Keratinocyte (primary cell): ENCODE results near the gene IVNS1ABP. TPM values are rescaled to one million over a fixed set of nuclear protein-coding genes. Genes with fewer than 3 reads are reported as not detected.

ENCODE experiments used
- DNase-seq: peaks from one replicate; pipeline ENCODE4 v3.0.0-alpha.2; 2011; ENCODE audit warnings: low read depth, missing footprints, low spot score
- FAIRE-seq: peaks from 2 replicates; lab custom pipeline; 2011; peaks lifted over from hg19 to GRCh38; lab: Jason Lieb, UNC
- H2AFZ ChIP-seq: 2 replicates; pipeline ENCODE4 v1.6.0; 2012; ENCODE audit warnings: low read length, control low read depth, inconsistent platforms; ENCODE audit not compliant: control insufficient read depth
- H3K27ac ChIP-seq: 2 replicates; pipeline ENCODE4 v1.5.1; 2011; ENCODE audit warnings: low read length; ENCODE audit not compliant: control insufficient read depth, insufficient read depth
- H3K27me3 ChIP-seq: 3 replicates; pipeline ENCODE4 v1.6.0; 2011; ENCODE audit warnings: low read length; ENCODE audit not compliant: control insufficient read depth, insufficient read depth; ENCODE audit errors: extremely low read depth
- H3K36me3 ChIP-seq, 2 experiments: 2 replicates in 1 of 2; 3 replicates in 1 of 2; pipeline ENCODE4 v1.5.1; 2011; ENCODE audit warnings: low read length in 2 of 2, mild to moderate bottlenecking in 1 of 2; ENCODE audit not compliant: control insufficient read depth in 2 of 2, insufficient read depth in 2 of 2; ENCODE audit errors: extremely low read depth in 1 of 2
- H3K4me1 ChIP-seq: 3 replicates; pipeline ENCODE4 v1.5.1; 2011; ENCODE audit warnings: low read length; ENCODE audit not compliant: control insufficient read depth, insufficient read depth; ENCODE audit errors: extremely low read depth
- H3K4me2 ChIP-seq: 3 replicates; pipeline ENCODE4 v1.6.0; 2011; ENCODE audit warnings: low read depth, low read length; ENCODE audit not compliant: control insufficient read depth, insufficient read depth; ENCODE audit errors: extremely low read depth
- H3K4me3 ChIP-seq, 3 experiments: fragments of 200-600 bp in 1 of 3; sonication (generic) in 1 of 3; 2 replicates in 2 of 3; 3 replicates in 1 of 3; pipeline ENCODE4 v1.5.1; 2011 to 2016; ENCODE audit warnings: low read length in 3 of 3, mild to moderate bottlenecking in 3 of 3, control low read depth in 2 of 3, inconsistent platforms in 1 of 3, low read depth in 1 of 3, mixed read lengths in 1 of 3, mixed run types in 1 of 3, moderate library complexity in 1 of 3; ENCODE audit not compliant: control insufficient read depth in 2 of 3, insufficient read depth in 2 of 3; ENCODE audit errors: extremely low read depth in 1 of 3
- H3K79me2 ChIP-seq: 2 replicates; pipeline ENCODE4 v1.6.0; 2012; ENCODE audit warnings: low read length; ENCODE audit not compliant: control insufficient read depth, insufficient read depth
- H3K9ac ChIP-seq: 3 replicates; pipeline ENCODE4 v1.6.0; 2011; ENCODE audit warnings: low read length; ENCODE audit not compliant: control insufficient read depth, insufficient read depth; ENCODE audit errors: extremely low read depth
- H3K9me1 ChIP-seq: 3 replicates; pipeline ENCODE4 v1.6.0; 2011; ENCODE audit warnings: low read length; ENCODE audit not compliant: control insufficient read depth, insufficient read depth; ENCODE audit errors: extremely low read depth
- H3K9me3 ChIP-seq: 2 replicates; pipeline ENCODE4 v1.5.1; 2012; ENCODE audit warnings: low read depth, low read length; ENCODE audit not compliant: control insufficient read depth
- H4K20me1 ChIP-seq: 3 replicates; pipeline ENCODE4 v1.6.0; 2011; ENCODE audit warnings: low read length; ENCODE audit not compliant: control insufficient read depth, insufficient read depth; ENCODE audit errors: extremely low read depth
- CTCF ChIP-seq, 3 experiments: IDR thresholded peaks in 1 of 3; conservative IDR thresholded peaks in 1 of 3; optimal IDR thresholded peaks in 1 of 3; 2 replicates in 2 of 3; 3 replicates in 1 of 3; pipeline versions ENCODE3 to v1.5.1; 2011; ENCODE audit warnings: low read length in 3 of 3, mild to moderate bottlenecking in 3 of 3, moderate library complexity in 2 of 3, control low read depth in 1 of 3, inconsistent platforms in 1 of 3; ENCODE audit not compliant: insufficient read depth in 2 of 3; ENCODE audit errors: extremely low read depth in 1 of 3
- EZH2 ChIP-seq: IDR thresholded peaks from one replicate; pipeline ENCODE4 v1.6.1; 2012; ENCODE audit warnings: inconsistent platforms, mild to moderate bottlenecking, low read length, moderate library complexity
- dilution Hi-C: fragments of 300-500 bp; cut with MboI; formaldehyde crosslinking; loops from one replicate; pipeline ENCODE4 v1.7.0; 2020; ENCODE audit warnings: low sequenced_read_pairs; ENCODE audit not compliant: extremely low pct_ligation_motif_present
- polyA plus RNA-seq, 5 experiments: library from polyadenylated mRNA; depleted of rRNA in 3 of 5; stranded (reverse) in 3 of 5; stranded (forward) in 1 of 5; unstranded in 1 of 5; fragments of >200 nt; gene quantifications; 1 replicate in 1 of 5; 2 replicates in 3 of 5; 3 replicates in 1 of 5; pipeline versions ENCODE4 v1.2.1 to v1.2.3, GENCODE V29; 2011 to 2012; ENCODE audit warnings: missing spikeins in 2 of 5, low read depth in 1 of 5, low replicate concordance in 1 of 5

IVNS1ABP gene
- polyA plus RNA-seq, 1 donor (not counting 4 experiments of a cell fraction or from before 2014, with no cell fraction given) = 162 TPM

- DNase-seq (no peak), FAIRE-seq (no peak)
- Histone ChIP-seq H3K4me1 (no peaks in the 10 kb centered on the region), H3K27ac (no peak overlapping the region), H3K4me2 (no peak overlapping the region), H3K9ac (no peak overlapping the region), H4K20me1 (no peaks in the 10 kb centered on the region), H3K27me3 (no peaks in the 10 kb centered on the region), H3K4me3 (no peak overlapping the region), H3K9me1 (no peaks in the 10 kb centered on the region), H3K36me3 (peaks cover 9 to 10% of the 10 kb centered on the region in 2 experiments), H3K9me3 (no peaks in the 10 kb centered on the region), H2AFZ (no peak overlapping the region), H3K79me2 (no peaks in the 10 kb centered on the region)
- dilution Hi-C loops = loop anchor here (10.0 kb wide), 1 partner anchor 383 kb away; no protein-coding TSS in a partner anchor
- TF ChIP-seq EZH2 = no peak
These were observed 25.4 kb downstream of the IVNS1ABP start for GRCh38 chr1:185291652-185292051.

- H3K27ac ChIP-seq = no peak overlapping the region
These were observed 25.9 kb downstream of the IVNS1ABP start for GRCh38 chr1:185291159-185291558.

More at GRCh38 chr1:185291159-185291558, 25.9 kb downstream of the IVNS1ABP start:
- Histone ChIP-seq H3K9ac (no peak overlapping the region), H3K79me2 (no peaks in the 10 kb centered on the region), H3K36me3 (peaks cover 7 to 8% of the 10 kb centered on the region in 2 experiments), H3K27me3 (no peaks in the 10 kb centered on the region), H3K4me2 (no peak overlapping the region), H3K9me3 (no peaks in the 10 kb centered on the region), H3K4me3 (no peak overlapping the region), H3K9me1 (no peaks in the 10 kb centered on the region), H3K4me1 (no peaks in the 10 kb centered on the region), H4K20me1 (no peaks in the 10 kb centered on the region), H2AFZ (no peak overlapping the region)
- TF ChIP-seq EZH2 (no peak), CTCF (optimal IDR thresholded peaks at IDR 0.05 in 1 of 3, IDR thresholded peaks at IDR 0.05 in 1 of 3, conservative IDR thresholded peaks at IDR 0.05 in 1 of 3; ENCODE audit: extremely low read depth in 1 of 3, insufficient read depth in 2 of 3, low read length in 3 of 3) (no peak)
- dilution Hi-C loops = loop anchor here (10.0 kb wide), 1 partner anchor 384 kb away; no protein-coding TSS in a partner anchor
- FAIRE-seq (no peak), DNase-seq (no peak)
